B cell (primary cell): Measurements from ENCODE around the gene BEAN1. TPM values are rescaled to one million over a fixed set of nuclear protein-coding genes. Genes with fewer than 3 reads are reported as not detected.

Experiments used
- ATAC-seq: fragments of 200-7000 bp; cut with Tn5 transposase; one replicate; pipeline ENCODE4 v1.10.0; 2021; ENCODE audit warnings: low read depth, mild to moderate bottlenecking, moderate number of reproducible peaks, moderate library complexity
- CTCF ChIA-PET: fragments of 350-600 bp; sonication (Branson Sonifier 250); formaldehyde crosslinking; loops from one replicate; lab custom pipeline; 2021; ENCODE audit warnings: antibody characterized with exemption, inconsistent platforms; lab: Charles Lee
- POLR2A ChIA-PET: fragments of 350-600 bp; sonication (Branson Sonifier 250); formaldehyde crosslinking; loops from one replicate; lab custom pipeline; 2021; ENCODE audit warnings: antibody characterized with exemption; lab: Charles Lee
- DNase-seq: peaks from one replicate; pipeline ENCODE4 v3.0.0; 2013
- H2AFZ ChIP-seq: 2 replicates; pipeline ENCODE4 v1.6.1; 2012; ENCODE audit warnings: mild to moderate bottlenecking, low read depth, low read length; ENCODE audit not compliant: insufficient read depth, poor library complexity, severe bottlenecking
- H3K27ac ChIP-seq, 2 donors: 1 replicate in 1 of 2; 2 replicates in 1 of 2; pipeline ENCODE4 v1.5.1; 2012 to 2013; ENCODE audit warnings: low read length in 2 of 2, mild to moderate bottlenecking in 2 of 2, moderate library complexity in 1 of 2
- H3K27me3 ChIP-seq, 4 experiments: fragments of 200-600 bp in 1 of 4; sonication (generic) in 1 of 4; replicated peaks in 1 of 4; 1 replicate in 2 of 4; 2 replicates in 2 of 4; pipeline versions ENCODE4 v1.6.1 to v1.7.0; 2013 to 2016; ENCODE audit warnings: low read length in 3 of 4, mild to moderate bottlenecking in 2 of 4, mixed read lengths in 1 of 4, moderate library complexity in 1 of 4; ENCODE audit not compliant: insufficient read depth in 4 of 4, control insufficient read depth in 3 of 4; ENCODE audit errors: control extremely low read depth in 1 of 4
- H3K36me3 ChIP-seq, 2 experiments: replicated peaks in 1 of 2; 1 replicate in 1 of 2; 2 replicates in 1 of 2; pipeline versions ENCODE4 v1.6.1 to v1.7.1; 2013; ENCODE audit warnings: low read length in 1 of 2; ENCODE audit not compliant: insufficient read depth in 2 of 2, control insufficient read depth in 1 of 2; ENCODE audit errors: control extremely low read depth in 1 of 2, extremely low read depth in 1 of 2
- H3K4me1 ChIP-seq, 2 donors: fragments of 200-600 bp in 1 of 2; sonication (generic) in 1 of 2; 1 replicate in 1 of 2; 2 replicates in 1 of 2; pipeline versions ENCODE4 v1.5.1 to v1.6.1; 2013 to 2017; ENCODE audit warnings: low read length in 2 of 2; ENCODE audit not compliant: control insufficient read depth in 2 of 2, insufficient read depth in 2 of 2
- H3K4me2 ChIP-seq: replicated peaks from 2 replicates; pipeline ENCODE3; 2012; ENCODE audit warnings: mild to moderate bottlenecking, low read depth, low read length; ENCODE audit not compliant: poor library complexity, severe bottlenecking
- H3K4me3 ChIP-seq, 5 experiments: fragments of 200-600 bp in 1 of 5; sonication (generic) in 1 of 5; 1 replicate in 3 of 5; 2 replicates in 2 of 5; pipeline versions ENCODE4 v1.5.1 to v1.7.0; 2011 to 2016; ENCODE audit warnings: low read length in 4 of 5, mild to moderate bottlenecking in 4 of 5, low read depth in 2 of 5, control low read depth in 1 of 5, moderate library complexity in 1 of 5; ENCODE audit not compliant: insufficient read depth in 1 of 5; ENCODE audit errors: control extremely low read depth in 1 of 5, extremely low read depth in 1 of 5
- H3K79me2 ChIP-seq: fragments of 200-600 bp; sonication (generic); one replicate; pipeline ENCODE4 v1.6.0; 2016; ENCODE audit warnings: low read length; ENCODE audit not compliant: control insufficient read depth, insufficient read depth
- H3K9ac ChIP-seq: fragments of 200-600 bp; sonication (generic); 2 replicates; pipeline ENCODE4 v1.6.1; 2017; ENCODE audit warnings: mild to moderate bottlenecking, low read length, moderate library complexity
- H3K9me3 ChIP-seq, 3 donors: one replicate each; pipeline versions ENCODE4 v1.6.1 to v1.7.1; 2013; ENCODE audit warnings: low read length in 2 of 3; ENCODE audit not compliant: control insufficient read depth in 2 of 3, insufficient read depth in 1 of 3; ENCODE audit errors: control extremely low read depth in 1 of 3
- H4K20me1 ChIP-seq: 2 replicates; pipeline ENCODE4 v1.6.0; 2012; ENCODE audit warnings: mild to moderate bottlenecking, low read length; ENCODE audit not compliant: insufficient read depth, control insufficient read depth, poor library complexity, severe bottlenecking
- H3K27ac Mint-ChIP-seq: one replicate; pipeline ENCODE4 v1.8.0; 2021; ENCODE audit warnings: mixed read lengths
- H3K27me3 Mint-ChIP-seq: one replicate; pipeline ENCODE4 v1.8.0; 2021; ENCODE audit warnings: mixed read lengths
- H3K4me1 Mint-ChIP-seq: one replicate; pipeline ENCODE4 v1.8.0; 2021; ENCODE audit warnings: mixed read lengths
- H3K4me3 Mint-ChIP-seq: one replicate; pipeline ENCODE4 v1.8.0; 2021; ENCODE audit warnings: mixed read lengths
- H3K9me3 Mint-ChIP-seq: one replicate; pipeline ENCODE4 v1.8.0; 2022; ENCODE audit warnings: mixed read lengths; ENCODE audit not compliant: insufficient read depth
- EZH2 ChIP-seq: IDR thresholded peaks from 2 replicates; pipeline ENCODE4 v1.6.1; 2012; ENCODE audit warnings: borderline replicate concordance, low read depth, mild to moderate bottlenecking, moderate library complexity, low read length; ENCODE audit not compliant: insufficient read depth, poor library complexity, severe bottlenecking
- WGBS: methylation state at CpG from one replicate; pipeline ENCODE4 v1.1.5; 2013; ENCODE audit warnings: missing lambda C conversion rate; ENCODE audit not compliant: insufficient coverage; 5-methylcytosine and 5-hydroxymethylcytosine counted together
- intact Hi-C: fragments of 100-400 bp; cut with micrococcal nuclease; formaldehyde crosslinking; loops from one replicate; pipeline ENCODE4 v1.10.0; 2022
- polyA plus RNA-seq: library from polyadenylated mRNA; depleted of rRNA; stranded (reverse); fragments of >200 nt; gene quantifications from 2 replicates; pipeline ENCODE4 v1.2.3, GENCODE V29; 2012
- total RNA-seq, 2 donors: library from RNA; stranded (reverse); fragments of 120-200 nt in 1 of 2; gene quantifications; 1 replicate in 1 of 2; 2 replicates in 1 of 2; pipeline versions ENCODE4 v1.2.3 to v1.2.4, GENCODE V29; 2013 to 2022
- TF ChIP-seq, protein P1 (sequence below): fragments of 200-600 bp; IDR thresholded peaks from one replicate; pipeline ENCODE4 v1.8.0; 2022; ENCODE audit warnings: antibody characterized with exemption, mild to moderate bottlenecking

The BEAN1 gene
- total and polyA plus RNA-seq, 2 donors (not counting 1 experiment from before 2014, with no cell fraction given), result not detected

DNA sequence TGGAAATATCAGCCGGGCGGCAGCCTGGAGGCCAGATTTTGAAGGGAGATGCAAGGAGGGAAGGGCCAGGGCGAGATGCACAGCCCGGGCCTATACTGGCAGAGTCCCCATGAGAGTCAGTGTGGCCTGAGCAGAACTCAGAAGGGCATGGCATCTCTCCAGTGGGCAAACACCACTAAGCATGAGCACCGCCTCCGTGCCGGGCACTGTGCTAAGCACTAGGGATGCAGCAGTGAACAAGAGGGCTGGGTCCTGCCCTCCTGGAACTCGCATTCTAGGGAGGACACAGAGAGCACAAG, 89.4 kb downstream of the BEAN1 start:
- H2AFZ ChIP-seq, result no peak overlapping the region
- POLR2A ChIA-PET, result interaction anchor here (1.1 to 1.4 kb wide), 2 partner anchors 8 to 35 kb away, joined by 3 to 19 read pairs; no protein-coding TSS in a partner anchor
- no peaks in the 10 kb centered on the region for H3K9me3 ChIP-seq
- peak overlapping the region in 4 of 5 experiments; percentile 19 to 38 (median 26) for H3K4me3 ChIP-seq
- 20% methylated on average over 8 of the region's 8 CpGs for WGBS
- H3K9me3 Mint-ChIP-seq, result no peaks in the 10 kb centered on the region
- ATAC-seq (peak; percentile 19), DNase-seq (no peak)
- peak overlapping the region; percentile 96 for H3K4me3 Mint-ChIP-seq
- no peaks in the 10 kb centered on the region for H3K36me3 ChIP-seq
- H3K27me3 ChIP-seq, result peaks cover 0 to 3% (median 0%) of the 10 kb centered on the region in 4 experiments
- intact Hi-C loops, result loop anchor here (1.0 to 2.0 kb wide), 4 partner anchors 8 to 88 kb away; partner anchors contain the start of genes CKLF and CMTM3
- TF ChIP-seq EZH2, result no peak
- H3K27ac ChIP-seq, result peak overlapping the region; percentile 44 to 97
- H3K4me1 ChIP-seq, result peaks cover 53 to 58% of the 10 kb centered on the region in 2 donors
- H3K27me3 Mint-ChIP-seq, result peaks cover 3% of the 10 kb centered on the region
- H3K4me1 Mint-ChIP-seq, result peaks cover 69% of the 10 kb centered on the region
- CTCF ChIA-PET, result interaction anchor here (1.2 to 1.5 kb wide), 8 partner anchors 10 to 135 kb away, joined by 3 to 13 read pairs (median 4); partner anchors contain the start of gene CKLF
- peaks cover 12% of the 10 kb centered on the region for H4K20me1 ChIP-seq
- peak overlapping the region; percentile 88 for H3K4me2 ChIP-seq
- H3K79me2 ChIP-seq, result peaks cover 6% of the 10 kb centered on the region
- peak overlapping the region; percentile 72 for H3K9ac ChIP-seq
- H3K27ac Mint-ChIP-seq, result peak overlapping the region; percentile 99

DNA sequence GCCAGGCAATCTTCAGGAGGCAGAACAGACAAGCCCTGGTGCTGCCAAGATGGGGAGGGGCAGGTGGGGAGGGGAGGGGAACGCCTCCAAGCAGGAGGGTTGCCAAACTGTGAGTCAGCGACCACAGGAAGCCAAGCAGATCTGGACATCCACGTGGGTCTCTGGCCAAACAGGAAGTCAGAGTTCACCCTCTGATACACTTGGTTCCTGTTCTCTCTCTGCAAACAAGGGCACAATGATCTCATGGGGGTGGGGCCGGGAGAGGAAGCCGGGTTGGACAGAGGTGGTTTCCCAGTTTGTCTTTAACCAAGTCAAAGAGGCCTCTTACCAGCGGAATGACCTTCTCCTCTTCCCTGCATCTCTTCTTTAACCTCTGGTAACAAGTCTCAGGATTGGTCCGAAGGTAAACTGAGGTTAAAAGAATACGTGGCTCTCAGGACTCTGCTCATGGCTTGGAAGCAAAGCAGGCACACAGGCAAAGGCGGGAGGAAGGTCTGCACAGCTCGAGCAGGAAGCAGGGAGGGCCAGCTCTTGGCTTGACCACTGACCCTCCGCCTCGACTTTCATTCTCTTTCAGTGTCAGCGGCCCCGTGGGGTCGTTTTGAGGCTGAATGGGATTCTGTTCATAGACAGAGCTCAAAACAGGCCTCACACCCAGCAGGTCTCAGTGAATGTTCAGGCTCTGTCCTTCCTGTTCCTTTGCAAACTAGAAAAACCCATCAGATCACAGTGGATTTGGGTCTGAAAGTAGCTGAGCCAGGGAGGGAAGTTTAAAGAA, 89.9 kb downstream of the BEAN1 start:
- Histone ChIP-seq H3K4me2 (peak overlapping the region; percentile 88), H3K4me3 (peak overlapping the region; percentile 41 to 62 (median 53)), H3K27me3 (peaks cover 0 to 3% (median 0%) of the 10 kb centered on the region in 4 experiments), H3K79me2 (peaks cover 9% of the 10 kb centered on the region), H3K27ac (peak overlapping the region; percentile 94 to 97), H3K9ac (peak overlapping the region; percentile 72), H3K4me1 (peaks cover 59 to 63% of the 10 kb centered on the region in 2 donors), H3K9me3 (no peaks in the 10 kb centered on the region), H3K36me3 (no peaks in the 10 kb centered on the region), H2AFZ (no peak overlapping the region), H4K20me1 (peaks cover 12% of the 10 kb centered on the region)
- ATAC-seq, result peak; percentile 89
- Mint-ChIP-seq H3K4me1 (peaks cover 72% of the 10 kb centered on the region), H3K27me3 (peaks cover under 1% of the 10 kb centered on the region), H3K9me3 (no peaks in the 10 kb centered on the region), H3K4me3 (peak overlapping the region; percentile 96), H3K27ac (peak overlapping the region; percentile 99)
- ChIA-PET POLR2A (interaction anchor here (0.6 to 1.2 kb wide), 7 partner anchors 10 to 43 kb away, joined by 3 to 6 read pairs (median 4); partner anchors contain the start of gene CKLF), CTCF (interaction anchor here (1.0 to 2.1 kb wide), 4 partner anchors 13 to 72 kb away, joined by 3 to 9 read pairs (median 4); partner anchors contain the start of genes CKLF and CMTM2)
- no peak for TF ChIP-seq EZH2
- TF ChIP-seq, protein P1, sequence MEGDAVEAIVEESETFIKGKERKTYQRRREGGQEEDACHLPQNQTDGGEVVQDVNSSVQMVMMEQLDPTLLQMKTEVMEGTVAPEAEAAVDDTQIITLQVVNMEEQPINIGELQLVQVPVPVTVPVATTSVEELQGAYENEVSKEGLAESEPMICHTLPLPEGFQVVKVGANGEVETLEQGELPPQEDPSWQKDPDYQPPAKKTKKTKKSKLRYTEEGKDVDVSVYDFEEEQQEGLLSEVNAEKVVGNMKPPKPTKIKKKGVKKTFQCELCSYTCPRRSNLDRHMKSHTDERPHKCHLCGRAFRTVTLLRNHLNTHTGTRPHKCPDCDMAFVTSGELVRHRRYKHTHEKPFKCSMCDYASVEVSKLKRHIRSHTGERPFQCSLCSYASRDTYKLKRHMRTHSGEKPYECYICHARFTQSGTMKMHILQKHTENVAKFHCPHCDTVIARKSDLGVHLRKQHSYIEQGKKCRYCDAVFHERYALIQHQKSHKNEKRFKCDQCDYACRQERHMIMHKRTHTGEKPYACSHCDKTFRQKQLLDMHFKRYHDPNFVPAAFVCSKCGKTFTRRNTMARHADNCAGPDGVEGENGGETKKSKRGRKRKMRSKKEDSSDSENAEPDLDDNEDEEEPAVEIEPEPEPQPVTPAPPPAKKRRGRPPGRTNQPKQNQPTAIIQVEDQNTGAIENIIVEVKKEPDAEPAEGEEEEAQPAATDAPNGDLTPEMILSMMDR, result no peak
- WGBS, result 14% methylated on average over 11 of the region's 15 CpGs
- intact Hi-C loops, result loop anchor here (1.0 to 2.0 kb wide), 4 partner anchors 7 to 88 kb away; partner anchors contain the start of genes CKLF and CMTM3
- peak; percentile 94 for DNase-seq
